A549 (cell line): Measurements from ENCODE around the gene NRAP.

ENCODE experiments used
- CBX2 ChIP-seq: fragments of 200-600 bp; sonication (generic); IDR thresholded peaks from 2 replicates; pipeline ENCODE4 v1.6.1; 2016; ENCODE audit warnings: low read depth, mild to moderate bottlenecking, borderline replicate concordance
- CEBPB ChIP-seq, 2 experiments: fragments of >200 bp in 1 of 2; sonication (Bioruptor Twin) in 1 of 2; formaldehyde crosslinking in 1 of 2; IDR thresholded peaks; 2 replicates each; pipeline ENCODE4 v1.6.1; 2012 to 2016
- JUNB ChIP-seq: fragments of >200 bp; sonication (Bioruptor Twin); formaldehyde crosslinking; IDR thresholded peaks from 2 replicates; pipeline ENCODE4 v1.6.1; 2016
- NR3C1 ChIP-seq: fragments of >200 bp; sonication (Bioruptor Twin); formaldehyde crosslinking; IDR thresholded peaks from 3 replicates; pipeline ENCODE4 v1.6.1; 2017
- PHF8 ChIP-seq: fragments of 200-600 bp; sonication (generic); IDR thresholded peaks from 2 replicates; pipeline ENCODE4 v1.6.1; 2016; ENCODE audit warnings: low read depth, mild to moderate bottlenecking, antibody characterized with exemption, moderate library complexity, borderline replicate concordance
- ZFP36 ChIP-seq: fragments of 450-650 bp; IDR thresholded peaks from 2 replicates; pipeline ENCODE4 v1.6.1; 2014; ENCODE audit warnings: borderline replicate concordance; ENCODE audit not compliant: partially characterized antibody
- TF ChIP-seq, protein P1 (sequence below): fragments of >200 bp; sonication (Bioruptor Twin); formaldehyde crosslinking; IDR thresholded peaks from 3 replicates; pipeline ENCODE4 v1.5.1; 2016
- TF ChIP-seq, protein P2 (sequence below): fragments of >200 bp; sonication (Bioruptor Twin); formaldehyde crosslinking; IDR thresholded peaks from 2 replicates; pipeline ENCODE4 v1.6.1; 2016

DNA sequence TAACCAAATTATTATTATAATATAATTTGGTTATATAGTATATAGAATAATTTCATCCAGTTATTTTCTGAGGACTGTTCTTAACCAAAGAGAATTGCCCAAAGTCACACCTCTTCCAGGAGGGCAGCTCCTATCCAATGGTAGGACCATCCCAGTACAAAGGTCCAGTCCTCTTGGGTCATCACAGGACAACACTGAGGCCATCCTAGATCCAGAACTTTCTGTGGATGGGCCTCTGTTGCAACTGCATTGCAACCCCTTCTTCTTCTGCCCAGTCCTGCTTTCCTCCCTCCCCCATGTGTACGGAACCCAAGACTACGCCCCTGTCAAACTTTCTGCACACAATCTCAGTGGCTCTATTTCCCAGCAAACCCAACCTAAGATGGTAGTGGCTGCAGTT, 116.4 kb downstream of the NRAP start:
- TF ChIP-seq, protein P1, sequence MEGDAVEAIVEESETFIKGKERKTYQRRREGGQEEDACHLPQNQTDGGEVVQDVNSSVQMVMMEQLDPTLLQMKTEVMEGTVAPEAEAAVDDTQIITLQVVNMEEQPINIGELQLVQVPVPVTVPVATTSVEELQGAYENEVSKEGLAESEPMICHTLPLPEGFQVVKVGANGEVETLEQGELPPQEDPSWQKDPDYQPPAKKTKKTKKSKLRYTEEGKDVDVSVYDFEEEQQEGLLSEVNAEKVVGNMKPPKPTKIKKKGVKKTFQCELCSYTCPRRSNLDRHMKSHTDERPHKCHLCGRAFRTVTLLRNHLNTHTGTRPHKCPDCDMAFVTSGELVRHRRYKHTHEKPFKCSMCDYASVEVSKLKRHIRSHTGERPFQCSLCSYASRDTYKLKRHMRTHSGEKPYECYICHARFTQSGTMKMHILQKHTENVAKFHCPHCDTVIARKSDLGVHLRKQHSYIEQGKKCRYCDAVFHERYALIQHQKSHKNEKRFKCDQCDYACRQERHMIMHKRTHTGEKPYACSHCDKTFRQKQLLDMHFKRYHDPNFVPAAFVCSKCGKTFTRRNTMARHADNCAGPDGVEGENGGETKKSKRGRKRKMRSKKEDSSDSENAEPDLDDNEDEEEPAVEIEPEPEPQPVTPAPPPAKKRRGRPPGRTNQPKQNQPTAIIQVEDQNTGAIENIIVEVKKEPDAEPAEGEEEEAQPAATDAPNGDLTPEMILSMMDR = no peak
- TF ChIP-seq CEBPB (IDR thresholded peaks at IDR 0.05) (no peak), CBX2 (no peak), NR3C1 (no peak), PHF8 (no peak), ZFP36 (no peak), JUNB (no peak)
- TF ChIP-seq, protein P2, sequence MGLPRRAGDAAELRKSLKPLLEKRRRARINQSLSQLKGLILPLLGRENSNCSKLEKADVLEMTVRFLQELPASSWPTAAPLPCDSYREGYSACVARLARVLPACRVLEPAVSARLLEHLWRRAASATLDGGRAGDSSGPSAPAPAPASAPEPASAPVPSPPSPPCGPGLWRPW = no peak
